ENCODE results near the gene LMOD1.
"Not testable (repeated sequence)": the region's sequence is repeated elsewhere in the genome, so short reads cannot be mapped to it uniquely, and the experiment has no call there.

Gene LMOD1

GRCh38 chr1:201885531-201886075, 60.7 kb downstream of the LMOD1 start:
- Mint-ChIP-seq H3K9me3 (no peaks in the 10 kb centered on the region), H3K27ac (no peak overlapping the region), H3K4me1 (peaks cover 8% of the 10 kb centered on the region), H3K36me3 (ENCODE audit: low read depth) (no peaks in the 10 kb centered on the region), H3K27me3 (peaks cover 29% of the 10 kb centered on the region), H3K4me3 (no peak overlapping the region)
- DNase-seq (no peak), ATAC-seq (no peak)

- DNase-seq (no peak), ATAC-seq (no peak)
- H3K27me3 Mint-ChIP-seq = peaks cover 20% of the 10 kb centered on the region
- no peak overlapping the region for H3K27ac Mint-ChIP-seq
- peaks cover 6% of the 10 kb centered on the region for H3K4me1 Mint-ChIP-seq
- no peaks in the 10 kb centered on the region for H3K9me3 Mint-ChIP-seq
- H3K4me3 Mint-ChIP-seq = no peak overlapping the region
- H3K36me3 Mint-ChIP-seq (ENCODE audit: low read depth) = no peaks in the 10 kb centered on the region
Observed at GRCh38 chr1:201884425-201884824, 61.9 kb downstream of the LMOD1 start.

GRCh38 chr1:201883786-201884185, 62.6 kb downstream of the LMOD1 start:
- Mint-ChIP-seq H3K4me3 (no peak overlapping the region), H3K36me3 (ENCODE audit: low read depth) (no peaks in the 10 kb centered on the region), H3K9me3 (no peaks in the 10 kb centered on the region), H3K27me3 (peaks cover 19% of the 10 kb centered on the region), H3K27ac (no peak overlapping the region), H3K4me1 (peaks cover 6% of the 10 kb centered on the region)
- DNase-seq (no peak), ATAC-seq (no peak)

GRCh38 chr1:201883266-201883665, 63.1 kb downstream of the LMOD1 start:
- Mint-ChIP-seq H3K4me3 (no peak overlapping the region), H3K4me1 (peaks cover 6% of the 10 kb centered on the region), H3K36me3 (ENCODE audit: low read depth) (peaks cover 3% of the 10 kb centered on the region), H3K27me3 (peaks cover 18% of the 10 kb centered on the region), H3K9me3 (no peaks in the 10 kb centered on the region), H3K27ac (no peak overlapping the region)
- no peak for DNase-seq
- ATAC-seq = no peak

- Mint-ChIP-seq H3K4me3 (no peak overlapping the region), H3K36me3 (ENCODE audit: low read depth) (peaks cover 3% of the 10 kb centered on the region), H3K27me3 (peaks cover 12% of the 10 kb centered on the region), H3K27ac (no peak overlapping the region), H3K4me1 (peaks cover 6% of the 10 kb centered on the region), H3K9me3 (no peaks in the 10 kb centered on the region)
- peak; percentile 50 for ATAC-seq
- no peak for DNase-seq
Observed at GRCh38 chr1:201882665-201883132, 63.6 kb downstream of the LMOD1 start.

- no peaks in the 10 kb centered on the region for H3K9me3 Mint-ChIP-seq
- DNase-seq (no peak), ATAC-seq (no peak)
- peaks cover 6% of the 10 kb centered on the region for H3K4me1 Mint-ChIP-seq
- no peak overlapping the region for H3K27ac Mint-ChIP-seq
- H3K27me3 Mint-ChIP-seq = peaks cover 1% of the 10 kb centered on the region
- H3K36me3 Mint-ChIP-seq (ENCODE audit: low read depth) = peaks cover 4% of the 10 kb centered on the region
- no peak overlapping the region for H3K4me3 Mint-ChIP-seq
Observed at GRCh38 chr1:201881617-201882016, 64.7 kb downstream of the LMOD1 start.

- no peaks in the 10 kb centered on the region for H3K27me3 Mint-ChIP-seq
- no peak overlapping the region for H3K4me3 Mint-ChIP-seq
- no peak overlapping the region for H3K27ac Mint-ChIP-seq
- peaks cover 6% of the 10 kb centered on the region for H3K4me1 Mint-ChIP-seq
- DNase-seq = no peak
- no peaks in the 10 kb centered on the region for H3K9me3 Mint-ChIP-seq
- H3K36me3 Mint-ChIP-seq (ENCODE audit: low read depth) = peaks cover 10% of the 10 kb centered on the region
- ATAC-seq = no peak
Observed at GRCh38 chr1:201880928-201881571, 65.3 kb downstream of the LMOD1 start.

GRCh38 chr1:201877877-201878401, 68.4 kb downstream of the LMOD1 start:
- Mint-ChIP-seq H3K4me1 (no peaks in the 10 kb centered on the region), H3K4me3 (no peak overlapping the region), H3K27ac (no peak overlapping the region), H3K36me3 (ENCODE audit: low read depth) (peaks cover 19% of the 10 kb centered on the region), H3K27me3 (no peaks in the 10 kb centered on the region), H3K9me3 (no peaks in the 10 kb centered on the region)
- ATAC-seq (no peak), DNase-seq (no peak)

GRCh38 chr1:201876148-201876818, 70.1 kb downstream of the LMOD1 start:
- H3K4me3 Mint-ChIP-seq = no peak overlapping the region
- no peaks in the 10 kb centered on the region for H3K27me3 Mint-ChIP-seq
- no peaks in the 10 kb centered on the region for H3K9me3 Mint-ChIP-seq
- H3K4me1 Mint-ChIP-seq = no peaks in the 10 kb centered on the region
- H3K27ac Mint-ChIP-seq = no peak overlapping the region
- peaks cover 35% of the 10 kb centered on the region for H3K36me3 Mint-ChIP-seq (ENCODE audit: low read depth)
- ATAC-seq (no peak), DNase-seq (no peak)

GRCh38 chr1:201874672-201875071, 71.7 kb downstream of the LMOD1 start:
- Mint-ChIP-seq H3K4me1 (no peaks in the 10 kb centered on the region), H3K27ac (no peak overlapping the region), H3K27me3 (no peaks in the 10 kb centered on the region), H3K4me3 (no peak overlapping the region), H3K36me3 (ENCODE audit: low read depth) (peaks cover 43% of the 10 kb centered on the region), H3K9me3 (no peaks in the 10 kb centered on the region)
- no peak for DNase-seq
- ATAC-seq = no peak

GRCh38 chr1:201870397-201870796, 76.0 kb downstream of the LMOD1 start:
- H3K36me3 Mint-ChIP-seq (ENCODE audit: low read depth) = peaks cover 48% of the 10 kb centered on the region
- ATAC-seq (no peak), DNase-seq (no peak)
- no peaks in the 10 kb centered on the region for H3K9me3 Mint-ChIP-seq
- no peak overlapping the region for H3K27ac Mint-ChIP-seq
- H3K4me1 Mint-ChIP-seq = no peaks in the 10 kb centered on the region
- no peaks in the 10 kb centered on the region for H3K27me3 Mint-ChIP-seq
- no peak overlapping the region for H3K4me3 Mint-ChIP-seq

GRCh38 chr1:201861448-201861847, 84.9 kb downstream of the LMOD1 start:
- no peaks in the 10 kb centered on the region for H3K4me1 Mint-ChIP-seq
- DNase-seq (no peak), ATAC-seq (no peak)
- H3K27me3 Mint-ChIP-seq = no peaks in the 10 kb centered on the region
- peaks cover 48% of the 10 kb centered on the region for H3K36me3 Mint-ChIP-seq (ENCODE audit: low read depth)
- no peak overlapping the region for H3K27ac Mint-ChIP-seq
- H3K4me3 Mint-ChIP-seq = no peak overlapping the region
- no peaks in the 10 kb centered on the region for H3K9me3 Mint-ChIP-seq

GRCh38 chr1:201859424-201859823, 86.9 kb downstream of the LMOD1 start:
- Mint-ChIP-seq H3K9me3 (no peaks in the 10 kb centered on the region), H3K4me3 (no peak overlapping the region), H3K4me1 (no peaks in the 10 kb centered on the region), H3K36me3 (ENCODE audit: low read depth) (peaks cover 62% of the 10 kb centered on the region), H3K27me3 (no peaks in the 10 kb centered on the region), H3K27ac (no peak overlapping the region)
- ATAC-seq = no peak
- DNase-seq = no peak

GRCh38 chr1:201856722-201857121, 89.6 kb downstream of the LMOD1 start:
- H3K27me3 Mint-ChIP-seq, H3K27ac Mint-ChIP-seq, H3K4me3 Mint-ChIP-seq, ATAC-seq, DNase-seq, H3K9me3 Mint-ChIP-seq, H3K4me1 Mint-ChIP-seq: not testable (repeated sequence)
- H3K36me3 Mint-ChIP-seq (ENCODE audit: low read depth) = peaks cover 71% of the 10 kb centered on the region

GRCh38 chr1:201851949-201852348, 94.4 kb downstream of the LMOD1 start:
- Mint-ChIP-seq H3K27me3 (no peaks in the 10 kb centered on the region), H3K4me3 (no peak overlapping the region), H3K9me3 (no peaks in the 10 kb centered on the region), H3K4me1 (peaks cover 4% of the 10 kb centered on the region), H3K36me3 (ENCODE audit: low read depth) (peaks cover 69% of the 10 kb centered on the region), H3K27ac (no peak overlapping the region)
- ATAC-seq (no peak), DNase-seq (no peak)
